Gastroesophageal sphincter (tissue), 4 donors: Measurements from ENCODE around the gene PRR15L. TPM values are rescaled to one million over a fixed set of nuclear protein-coding genes. Genes with fewer than 3 reads are reported as not detected.

Experiments
- ATAC-seq: fragments of 150-250 bp; one replicate; pipeline ENCODE4 v1.9.1; 2016; ENCODE audit warnings: mild to moderate bottlenecking, moderate library complexity
- H3K27ac ChIP-seq, 4 donors: fragments of 200-600 bp; sonication (generic) in 3 of 4; 1 replicate in 3 of 4; 2 replicates in 1 of 4; pipeline ENCODE4 v1.5.1; 2016 to 2019
- H3K27me3 ChIP-seq: fragments of 200-600 bp; sonication (generic); one replicate; pipeline ENCODE4 v1.5.1; 2019
- H3K36me3 ChIP-seq, 2 donors: fragments of 200-600 bp; sonication (generic); one replicate each; pipeline ENCODE4 v1.5.1; 2019; ENCODE audit warnings: control low read depth in 1 of 2
- H3K4me1 ChIP-seq, 3 donors: fragments of 200-600 bp; sonication (generic); 1 replicate in 2 of 3; 2 replicates in 1 of 3; pipeline ENCODE4 v1.5.1; 2016 to 2019; ENCODE audit warnings: control low read depth in 2 of 3
- H3K4me3 ChIP-seq, 2 donors: fragments of 200-600 bp; sonication (generic); one replicate each; pipeline ENCODE4 v1.5.1; 2019; ENCODE audit warnings: mild to moderate bottlenecking in 1 of 2, moderate library complexity in 1 of 2
- H3K9me3 ChIP-seq, 3 donors: fragments of 200-600 bp; sonication (generic); one replicate each; pipeline ENCODE4 v1.5.1; 2017 to 2019; ENCODE audit warnings: control low read depth in 2 of 3
- EP300 ChIP-seq: sonication (generic); formaldehyde crosslinking; IDR thresholded peaks from one replicate; pipeline ENCODE4 v1.6.1; 2017; ENCODE audit warnings: antibody characterized with exemption, mild to moderate bottlenecking
- POLR2A ChIP-seq, 2 donors: fragments of 450-650 bp; IDR thresholded peaks; one replicate each; pipeline ENCODE4 v1.6.1; 2017; ENCODE audit warnings: antibody characterized with exemption in 2 of 2, mild to moderate bottlenecking in 2 of 2, moderate library complexity in 1 of 2
- POLR2AphosphoS5 ChIP-seq: sonication (generic); formaldehyde crosslinking; IDR thresholded peaks from one replicate; pipeline ENCODE4 v1.6.1; 2017; ENCODE audit warnings: antibody characterized with exemption
- WGBS, 2 donors: methylation state at CpG; one replicate each; pipeline ENCODE4 v1.1.5; 2018; ENCODE audit warnings: low coverage in 1 of 2; 5-methylcytosine and 5-hydroxymethylcytosine counted together
- total RNA-seq, 4 donors: library from RNA; depleted of rRNA; stranded (reverse); fragments of >200 nt; gene quantifications; one replicate each; pipeline ENCODE4 v1.1.0, GENCODE V29; 2016
- TF ChIP-seq, protein P1 (sequence below), 4 experiments: fragments of 200-600 bp in 2 of 4; fragments of 450-650 bp in 2 of 4; sonication (generic) in 1 of 4; IDR thresholded peaks; one replicate each; pipeline ENCODE4 v1.5.1; 2017 to 2019; ENCODE audit warnings: antibody characterized with exemption in 4 of 4, mild to moderate bottlenecking in 2 of 4, moderate library complexity in 2 of 4

The PRR15L gene
- total RNA-seq, 4 donors from 2014 or later = 0.19 to 3.5 TPM; not detected in 2

DNA sequence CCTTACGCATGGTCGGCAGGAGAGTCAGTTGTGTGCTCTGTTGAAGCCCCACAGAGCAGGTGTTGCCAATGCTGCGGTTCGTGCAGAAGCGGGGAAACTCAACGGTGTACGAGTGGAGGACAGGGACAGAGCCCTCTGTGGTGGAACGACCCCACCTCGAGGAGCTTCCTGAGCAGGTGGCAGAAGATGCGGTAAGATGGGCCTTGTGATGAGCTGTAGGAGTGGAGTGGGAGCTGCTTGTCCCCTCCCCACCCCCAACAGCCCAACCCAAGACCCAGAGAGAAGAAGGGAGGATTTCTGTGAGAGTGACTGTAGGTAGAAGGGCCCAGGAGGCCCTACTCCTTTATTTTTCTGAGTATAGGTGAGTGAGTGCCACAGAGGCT lies 18.1 kb upstream of the PRR15L start:
- Histone ChIP-seq H3K4me1 (peaks cover 0 to 15% (median 9%) of the 10 kb centered on the region in 3 donors), H3K36me3 (peaks cover 0 to 77% of the 10 kb centered on the region in 2 donors)
- TF ChIP-seq, protein P1, sequence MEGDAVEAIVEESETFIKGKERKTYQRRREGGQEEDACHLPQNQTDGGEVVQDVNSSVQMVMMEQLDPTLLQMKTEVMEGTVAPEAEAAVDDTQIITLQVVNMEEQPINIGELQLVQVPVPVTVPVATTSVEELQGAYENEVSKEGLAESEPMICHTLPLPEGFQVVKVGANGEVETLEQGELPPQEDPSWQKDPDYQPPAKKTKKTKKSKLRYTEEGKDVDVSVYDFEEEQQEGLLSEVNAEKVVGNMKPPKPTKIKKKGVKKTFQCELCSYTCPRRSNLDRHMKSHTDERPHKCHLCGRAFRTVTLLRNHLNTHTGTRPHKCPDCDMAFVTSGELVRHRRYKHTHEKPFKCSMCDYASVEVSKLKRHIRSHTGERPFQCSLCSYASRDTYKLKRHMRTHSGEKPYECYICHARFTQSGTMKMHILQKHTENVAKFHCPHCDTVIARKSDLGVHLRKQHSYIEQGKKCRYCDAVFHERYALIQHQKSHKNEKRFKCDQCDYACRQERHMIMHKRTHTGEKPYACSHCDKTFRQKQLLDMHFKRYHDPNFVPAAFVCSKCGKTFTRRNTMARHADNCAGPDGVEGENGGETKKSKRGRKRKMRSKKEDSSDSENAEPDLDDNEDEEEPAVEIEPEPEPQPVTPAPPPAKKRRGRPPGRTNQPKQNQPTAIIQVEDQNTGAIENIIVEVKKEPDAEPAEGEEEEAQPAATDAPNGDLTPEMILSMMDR (IDR thresholded peaks at IDR 0.05) = no peak
- no peak for TF ChIP-seq POLR2AphosphoS5
- TF ChIP-seq EP300 = no peak
- TF ChIP-seq POLR2A (IDR thresholded peaks at IDR 0.05) = no peak

DNA sequence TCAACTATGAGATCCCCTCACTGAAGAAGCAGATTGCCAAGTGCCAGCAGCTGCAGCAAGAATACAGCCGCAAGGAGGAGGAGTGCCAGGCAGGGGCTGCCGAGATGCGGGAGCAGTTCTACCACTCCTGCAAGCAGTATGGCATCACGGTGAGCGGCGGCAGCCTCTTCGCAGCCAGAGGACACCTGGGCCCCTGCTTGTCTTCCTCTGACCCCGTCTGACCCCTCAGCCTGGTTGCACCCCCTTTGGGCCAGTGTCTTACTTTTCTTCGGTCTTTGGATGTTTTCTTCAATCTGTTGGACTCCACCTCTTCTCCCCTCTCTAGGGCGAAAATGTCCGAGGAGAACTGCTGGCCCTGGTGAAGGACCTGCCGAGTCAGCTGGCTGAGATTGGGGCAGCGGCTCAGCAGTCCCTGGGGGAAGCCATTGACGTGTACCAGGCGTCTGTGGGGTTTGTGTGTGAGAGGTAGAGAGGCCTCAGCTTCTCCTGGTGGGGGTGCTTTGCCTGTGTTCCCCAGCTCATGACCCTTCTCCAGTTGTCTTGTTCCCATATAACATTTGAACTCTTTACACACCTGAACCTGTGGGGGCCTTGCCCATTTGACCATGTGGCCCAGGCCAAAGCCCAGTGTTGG lies 17.6 kb upstream of the PRR15L start:
- H3K27ac ChIP-seq = no peak overlapping the region
- H3K36me3 ChIP-seq = peaks cover 0 to 72% of the 10 kb centered on the region in 2 donors
- no peak for ATAC-seq
- no peak overlapping the region for H3K4me3 ChIP-seq
- no peaks in the 10 kb centered on the region for H3K27me3 ChIP-seq
- WGBS, 2 donors = 84% methylated on average over 7 of the region's 15 CpGs; no CpG with 5 or more reads in 1 of the 2 donors
- H3K9me3 ChIP-seq = no peaks in the 10 kb centered on the region
- no peak for TF ChIP-seq POLR2A (IDR thresholded peaks at IDR 0.05)
- peaks cover 0 to 17% (median 9%) of the 10 kb centered on the region in 3 donors for H3K4me1 ChIP-seq

More for the DNA sequence above, 18.1 kb upstream of the PRR15L start:
- ATAC-seq = no peak
- no peaks in the 10 kb centered on the region for H3K27me3 ChIP-seq
- no peaks in the 10 kb centered on the region for H3K9me3 ChIP-seq
- 90% methylated on average over 2 of the region's 10 CpGs; no CpG with 5 or more reads in 1 of the 2 donors for WGBS, 2 donors
- H3K4me3 ChIP-seq = no peak overlapping the region
- H3K27ac ChIP-seq = no peak overlapping the region

DNA sequence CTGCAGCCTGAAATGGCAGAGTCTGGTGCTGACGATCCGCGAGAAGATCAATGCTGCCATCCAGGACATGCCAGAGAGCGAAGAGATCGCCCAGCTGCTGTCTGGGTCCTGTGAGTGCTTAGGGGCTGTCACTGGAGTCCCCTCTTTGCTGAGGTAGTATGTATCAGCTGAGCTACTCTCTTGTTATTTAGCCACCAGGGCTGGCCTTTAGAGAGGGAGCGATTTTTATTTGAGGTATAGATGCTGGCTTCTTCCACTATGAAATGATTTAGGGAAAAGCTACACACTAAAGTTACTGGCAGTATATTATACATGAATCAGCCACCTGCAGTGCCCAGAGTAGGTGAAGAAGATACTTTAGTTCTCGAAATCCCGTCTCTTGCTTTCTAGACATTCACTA lies 15.9 kb upstream of the PRR15L start:
- TF ChIP-seq, protein P1 (IDR thresholded peaks at IDR 0.05) = no peak
- no peak for TF ChIP-seq EP300
- no peak for TF ChIP-seq POLR2A (IDR thresholded peaks at IDR 0.05)
- no peak for TF ChIP-seq POLR2AphosphoS5
- H3K9me3 ChIP-seq = no peaks in the 10 kb centered on the region
- WGBS, 2 donors = 84% methylated on average over 8 of the region's 8 CpGs; no CpG with 5 or more reads in 1 of the 2 donors
- no peak for ATAC-seq
- no peak overlapping the region for H3K27ac ChIP-seq
- H3K4me3 ChIP-seq = no peak overlapping the region
- H3K4me1 ChIP-seq = peaks cover 0 to 20% (median 9%) of the 10 kb centered on the region in 3 donors
- H3K36me3 ChIP-seq = peaks cover 0 to 54% of the 10 kb centered on the region in 2 donors
- H3K27me3 ChIP-seq = no peaks in the 10 kb centered on the region

DNA sequence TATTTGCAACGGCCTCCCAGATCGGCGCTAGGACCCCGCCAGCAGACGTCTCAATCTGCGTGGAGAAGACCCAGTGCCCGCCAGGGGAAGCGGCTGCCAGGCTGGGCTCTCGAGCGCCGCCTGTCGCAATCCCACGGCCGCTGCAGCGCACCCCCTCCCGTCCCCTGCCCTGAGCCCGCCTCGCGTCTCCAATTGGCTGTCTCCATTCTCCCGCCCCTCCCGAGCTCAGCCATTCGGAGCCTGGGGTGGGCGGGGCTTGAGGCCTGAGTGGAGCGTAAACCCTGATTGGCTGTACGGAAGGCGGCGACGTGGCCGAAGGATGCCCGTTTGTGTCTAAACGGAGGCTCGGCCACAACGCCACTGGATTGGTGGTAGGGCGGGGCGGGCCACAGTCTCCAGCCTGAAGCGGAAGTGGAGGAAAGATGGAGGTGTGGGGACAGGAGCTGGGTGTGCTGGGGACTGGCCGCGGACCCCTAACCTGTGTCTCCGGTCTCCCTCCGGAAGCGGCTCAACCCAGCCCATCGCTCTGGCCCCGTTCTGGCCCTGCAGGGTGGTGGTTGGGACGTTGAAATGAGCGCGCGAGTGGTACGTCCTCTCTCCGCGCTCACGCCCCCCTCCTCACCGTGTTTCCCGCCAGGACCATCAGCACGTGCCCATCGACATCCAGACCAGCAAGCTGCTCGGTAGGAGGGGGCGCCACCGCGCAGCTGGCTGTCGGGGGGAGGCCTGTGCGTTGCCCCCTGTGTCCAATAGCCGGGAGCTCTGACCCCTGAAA lies 13.2 kb upstream of the PRR15L start, which contains the start of gene CDK5RAP3:
CDK5RAP3 (plus strand) TSS at position 389 of the 775 bp plus-strand sequence; CDS start at position 423, 34 bp downstream.
- ATAC-seq = peak; percentile 99
- peaks cover 0 to 28% of the 10 kb centered on the region in 2 donors for H3K36me3 ChIP-seq
- WGBS, 2 donors = 0% methylated on average over 3 of the region's 62 CpGs; no CpG with 5 or more reads in 1 of the 2 donors
- peak within 1 kb of the TSS; percentile 36 to 92 (median 88) for H3K27ac ChIP-seq
- peaks cover 0 to 28% (median 9%) of the 10 kb centered on the region in 3 donors for H3K4me1 ChIP-seq
- H3K27me3 ChIP-seq = no peaks in the 10 kb centered on the region
- TF ChIP-seq POLR2AphosphoS5 (peak; percentile 86), EP300 (no peak), POLR2A (IDR thresholded peaks at IDR 0.05) (peak; percentile 71 to 72)
- TF ChIP-seq, protein P1 (IDR thresholded peaks at IDR 0.05) = peak; percentile 82 to 99 (median 96)
- H3K9me3 ChIP-seq = no peaks in the 10 kb centered on the region
- peak within 1 kb of the TSS; percentile 47 to 92 for H3K4me3 ChIP-seq

DNA sequence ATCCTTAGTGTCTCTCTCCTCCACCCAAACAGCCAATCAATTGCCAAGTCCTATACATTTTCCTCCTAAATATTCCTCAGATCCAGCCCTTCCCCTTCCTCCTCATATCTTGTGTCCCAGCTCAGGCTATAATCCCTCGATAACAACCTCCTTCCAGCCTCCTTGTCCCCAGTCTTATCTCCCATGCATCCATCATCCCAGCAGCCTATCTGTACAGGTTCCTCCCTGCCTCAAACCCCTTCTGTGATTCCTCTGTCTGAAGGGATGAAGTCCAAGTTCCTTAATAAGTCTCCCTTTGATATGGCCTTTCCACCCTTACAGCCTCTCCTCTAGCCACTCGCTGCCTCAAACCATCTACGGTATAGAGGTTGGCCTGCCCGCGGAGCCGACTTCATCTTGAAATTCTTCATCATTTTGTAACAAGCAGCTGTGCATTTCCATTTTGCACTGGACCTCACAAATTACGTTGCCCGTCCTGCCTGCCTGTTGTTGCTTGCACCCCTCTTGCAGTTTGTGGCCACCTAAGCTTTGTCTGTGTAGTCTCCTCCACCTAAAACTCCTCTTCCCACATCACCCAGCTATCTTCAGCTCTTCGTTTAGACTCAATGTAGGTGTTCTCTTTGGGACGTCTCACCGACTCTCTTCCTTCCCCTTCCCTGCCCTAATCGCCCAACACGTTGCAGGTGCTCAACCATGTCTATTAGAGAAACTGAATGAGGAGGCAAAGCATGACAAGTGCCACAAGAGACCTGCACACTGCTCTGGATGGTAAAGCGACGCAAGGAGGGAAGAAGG lies 12.4 kb upstream of the PRR15L start:
- no peak for ATAC-seq
- peak overlapping the region; percentile 20 to 92 for H3K4me3 ChIP-seq
- 52 to 80% methylated on average over 8 to 11 of the region's 15 CpGs for WGBS, 2 donors
- no peaks in the 10 kb centered on the region for H3K27me3 ChIP-seq
- H3K36me3 ChIP-seq = peaks cover 0 to 20% of the 10 kb centered on the region in 2 donors
- no peak for TF ChIP-seq POLR2AphosphoS5
- no peak for TF ChIP-seq POLR2A (IDR thresholded peaks at IDR 0.05)
- TF ChIP-seq EP300 = no peak
- TF ChIP-seq, protein P1 (IDR thresholded peaks at IDR 0.05) = no peak
- H3K27ac ChIP-seq = peak overlapping the region in 2 of 4 donors; percentile 35 to 91
- H3K9me3 ChIP-seq = no peaks in the 10 kb centered on the region
- H3K4me1 ChIP-seq = peaks cover 0 to 28% (median 9%) of the 10 kb centered on the region in 3 donors
